ENCODE results near the gene PALLD. TPM values are rescaled to one million over a fixed set of nuclear protein-coding genes. Genes with fewer than 3 reads are reported as not detected.

Gene PALLD
- total RNA-seq, 1 experiment from 2014 or later: 23.7 TPM

DNA sequence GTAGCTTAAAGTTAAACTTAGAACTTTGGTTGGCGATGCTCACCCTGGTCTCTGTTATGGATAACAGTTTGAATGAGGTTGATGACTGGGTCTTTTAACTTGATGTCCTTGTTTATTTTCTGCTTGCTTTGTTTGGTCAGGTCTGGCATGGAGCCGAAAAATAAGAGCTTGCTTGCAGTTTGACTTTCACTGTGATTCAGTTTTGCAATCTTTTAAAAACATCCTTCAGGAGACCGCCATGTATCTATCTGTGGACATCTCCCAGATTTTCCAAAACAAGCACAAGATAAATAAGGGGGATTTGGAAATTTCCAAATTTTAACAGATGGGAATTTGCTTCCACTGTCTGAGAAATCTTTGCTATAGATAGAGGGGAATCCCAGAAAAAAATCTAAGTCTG lies 246.7 kb downstream of the PALLD start:
- Mint-ChIP-seq H3K27ac (no peak overlapping the region), H3K27me3 (ENCODE audit: low read depth) (peaks cover 4% of the 10 kb centered on the region), H3K36me3 (no peaks in the 10 kb centered on the region), H3K4me3 (no peak overlapping the region), H3K4me1 (0 out of 2 replicates have a peak, but pooled peaks cover 4% of the 10 kb centered on the region), H3K9me3 (peaks cover under 1% of the 10 kb centered on the region; the same call in 1 of the 2 replicates)
- CTCF ChIA-PET: no interaction called here
- POLR2A ChIA-PET: no interaction called here
- ATAC-seq (no peak), DNase-seq (ENCODE audit: low spot score) (no peak)
- TF ChIP-seq, protein P1, sequence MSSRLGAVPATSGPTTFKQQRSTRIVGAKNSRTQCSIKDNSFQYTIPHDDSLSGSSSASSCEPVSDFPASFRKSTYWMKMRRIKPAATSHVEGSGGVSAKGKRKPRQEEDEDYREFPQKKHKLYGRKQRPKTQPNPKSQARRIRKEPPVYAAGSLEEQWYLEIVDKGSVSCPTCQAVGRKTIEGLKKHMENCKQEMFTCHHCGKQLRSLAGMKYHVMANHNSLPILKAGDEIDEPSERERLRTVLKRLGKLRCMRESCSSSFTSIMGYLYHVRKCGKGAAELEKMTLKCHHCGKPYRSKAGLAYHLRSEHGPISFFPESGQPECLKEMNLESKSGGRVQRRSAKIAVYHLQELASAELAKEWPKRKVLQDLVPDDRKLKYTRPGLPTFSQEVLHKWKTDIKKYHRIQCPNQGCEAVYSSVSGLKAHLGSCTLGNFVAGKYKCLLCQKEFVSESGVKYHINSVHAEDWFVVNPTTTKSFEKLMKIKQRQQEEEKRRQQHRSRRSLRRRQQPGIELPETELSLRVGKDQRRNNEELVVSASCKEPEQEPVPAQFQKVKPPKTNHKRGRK (CRISPR knock-in tag; IDR thresholded peaks at IDR 0.05; ENCODE audit: borderline replicate concordance): no peak
- TF ChIP-seq PREB (CRISPR knock-in tag; IDR thresholded peaks at IDR 0.05; ENCODE audit: borderline replicate concordance): no peak

DNA sequence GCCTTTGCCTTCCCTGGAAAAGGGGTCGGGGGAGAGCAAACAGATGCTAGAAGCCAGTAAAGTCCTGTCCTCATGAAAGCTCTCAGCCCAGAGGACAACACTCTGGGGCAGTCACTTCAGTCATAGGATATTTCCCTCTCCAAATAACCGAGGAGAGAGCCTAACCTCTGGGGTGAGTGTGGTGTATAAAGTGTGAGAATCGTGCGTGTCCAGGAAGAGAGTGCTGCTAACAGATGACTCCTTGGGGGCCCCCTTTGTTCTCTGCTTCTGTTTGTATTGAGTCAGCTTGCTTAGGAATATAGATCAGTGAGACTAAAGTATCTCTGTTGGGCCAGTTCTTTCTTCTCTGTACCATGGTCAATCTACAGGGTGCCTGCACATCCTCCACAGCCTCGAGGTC lies 247.2 kb downstream of the PALLD start:
- no peak for DNase-seq (ENCODE audit: low spot score)
- no peak overlapping the region for H3K27ac Mint-ChIP-seq
- no peak overlapping the region for H3K4me3 Mint-ChIP-seq
- H3K36me3 Mint-ChIP-seq: no peaks in the 10 kb centered on the region
- peaks cover 4% of the 10 kb centered on the region for H3K27me3 Mint-ChIP-seq (ENCODE audit: low read depth)
- peaks cover 5% of the 10 kb centered on the region for H3K9me3 Mint-ChIP-seq
- POLR2A ChIA-PET: interaction anchor here (0.5 kb wide), 1 partner anchor 33 kb away, joined by 3 read pairs; no protein-coding TSS in a partner anchor
- 0 out of 2 replicates have a peak, but pooled peaks cover 4% of the 10 kb centered on the region for H3K4me1 Mint-ChIP-seq
- CTCF ChIA-PET: no interaction called here
- no peak for ATAC-seq
- TF ChIP-seq ZNF219 (CRISPR knock-in tag; IDR thresholded peaks at IDR 0.05; ENCODE audit: borderline replicate concordance) (no peak), ZSCAN18 (CRISPR knock-in tag; IDR thresholded peaks at IDR 0.05) (no peak), GABPB1 (CRISPR knock-in tag; IDR thresholded peaks at IDR 0.05) (no peak), ZNF416 (CRISPR knock-in tag; IDR thresholded peaks at IDR 0.05) (no peak), ZNF317 (CRISPR knock-in tag; IDR thresholded peaks at IDR 0.05; ENCODE audit: borderline replicate concordance, low read depth) (no peak), AR (CRISPR knock-in tag; IDR thresholded peaks at IDR 0.05) (no peak), RORB (CRISPR knock-in tag; IDR thresholded peaks at IDR 0.05) (no peak), ZNF232 (CRISPR knock-in tag; IDR thresholded peaks at IDR 0.05) (no peak), STAT6 (CRISPR knock-in tag; conservative IDR thresholded peaks at IDR 0.05; ENCODE audit: low read depth) (no peak)
- TF ChIP-seq, protein P2, sequence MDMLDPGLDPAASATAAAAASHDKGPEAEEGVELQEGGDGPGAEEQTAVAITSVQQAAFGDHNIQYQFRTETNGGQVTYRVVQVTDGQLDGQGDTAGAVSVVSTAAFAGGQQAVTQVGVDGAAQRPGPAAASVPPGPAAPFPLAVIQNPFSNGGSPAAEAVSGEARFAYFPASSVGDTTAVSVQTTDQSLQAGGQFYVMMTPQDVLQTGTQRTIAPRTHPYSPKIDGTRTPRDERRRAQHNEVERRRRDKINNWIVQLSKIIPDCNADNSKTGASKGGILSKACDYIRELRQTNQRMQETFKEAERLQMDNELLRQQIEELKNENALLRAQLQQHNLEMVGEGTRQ (CRISPR knock-in tag; IDR thresholded peaks at IDR 0.05): no peak
- TF ChIP-seq, protein P3, sequence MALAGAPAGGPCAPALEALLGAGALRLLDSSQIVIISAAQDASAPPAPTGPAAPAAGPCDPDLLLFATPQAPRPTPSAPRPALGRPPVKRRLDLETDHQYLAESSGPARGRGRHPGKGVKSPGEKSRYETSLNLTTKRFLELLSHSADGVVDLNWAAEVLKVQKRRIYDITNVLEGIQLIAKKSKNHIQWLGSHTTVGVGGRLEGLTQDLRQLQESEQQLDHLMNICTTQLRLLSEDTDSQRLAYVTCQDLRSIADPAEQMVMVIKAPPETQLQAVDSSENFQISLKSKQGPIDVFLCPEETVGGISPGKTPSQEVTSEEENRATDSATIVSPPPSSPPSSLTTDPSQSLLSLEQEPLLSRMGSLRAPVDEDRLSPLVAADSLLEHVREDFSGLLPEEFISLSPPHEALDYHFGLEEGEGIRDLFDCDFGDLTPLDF (CRISPR knock-in tag; IDR thresholded peaks at IDR 0.05): no peak
- TF ChIP-seq, protein P4, sequence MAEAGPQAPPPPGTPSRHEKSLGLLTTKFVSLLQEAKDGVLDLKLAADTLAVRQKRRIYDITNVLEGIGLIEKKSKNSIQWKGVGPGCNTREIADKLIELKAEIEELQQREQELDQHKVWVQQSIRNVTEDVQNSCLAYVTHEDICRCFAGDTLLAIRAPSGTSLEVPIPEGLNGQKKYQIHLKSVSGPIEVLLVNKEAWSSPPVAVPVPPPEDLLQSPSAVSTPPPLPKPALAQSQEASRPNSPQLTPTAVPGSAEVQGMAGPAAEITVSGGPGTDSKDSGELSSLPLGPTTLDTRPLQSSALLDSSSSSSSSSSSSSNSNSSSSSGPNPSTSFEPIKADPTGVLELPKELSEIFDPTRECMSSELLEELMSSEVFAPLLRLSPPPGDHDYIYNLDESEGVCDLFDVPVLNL (CRISPR knock-in tag; IDR thresholded peaks at IDR 0.05; ENCODE audit: borderline replicate concordance, low read depth): no peak
- TF ChIP-seq, protein P5, sequence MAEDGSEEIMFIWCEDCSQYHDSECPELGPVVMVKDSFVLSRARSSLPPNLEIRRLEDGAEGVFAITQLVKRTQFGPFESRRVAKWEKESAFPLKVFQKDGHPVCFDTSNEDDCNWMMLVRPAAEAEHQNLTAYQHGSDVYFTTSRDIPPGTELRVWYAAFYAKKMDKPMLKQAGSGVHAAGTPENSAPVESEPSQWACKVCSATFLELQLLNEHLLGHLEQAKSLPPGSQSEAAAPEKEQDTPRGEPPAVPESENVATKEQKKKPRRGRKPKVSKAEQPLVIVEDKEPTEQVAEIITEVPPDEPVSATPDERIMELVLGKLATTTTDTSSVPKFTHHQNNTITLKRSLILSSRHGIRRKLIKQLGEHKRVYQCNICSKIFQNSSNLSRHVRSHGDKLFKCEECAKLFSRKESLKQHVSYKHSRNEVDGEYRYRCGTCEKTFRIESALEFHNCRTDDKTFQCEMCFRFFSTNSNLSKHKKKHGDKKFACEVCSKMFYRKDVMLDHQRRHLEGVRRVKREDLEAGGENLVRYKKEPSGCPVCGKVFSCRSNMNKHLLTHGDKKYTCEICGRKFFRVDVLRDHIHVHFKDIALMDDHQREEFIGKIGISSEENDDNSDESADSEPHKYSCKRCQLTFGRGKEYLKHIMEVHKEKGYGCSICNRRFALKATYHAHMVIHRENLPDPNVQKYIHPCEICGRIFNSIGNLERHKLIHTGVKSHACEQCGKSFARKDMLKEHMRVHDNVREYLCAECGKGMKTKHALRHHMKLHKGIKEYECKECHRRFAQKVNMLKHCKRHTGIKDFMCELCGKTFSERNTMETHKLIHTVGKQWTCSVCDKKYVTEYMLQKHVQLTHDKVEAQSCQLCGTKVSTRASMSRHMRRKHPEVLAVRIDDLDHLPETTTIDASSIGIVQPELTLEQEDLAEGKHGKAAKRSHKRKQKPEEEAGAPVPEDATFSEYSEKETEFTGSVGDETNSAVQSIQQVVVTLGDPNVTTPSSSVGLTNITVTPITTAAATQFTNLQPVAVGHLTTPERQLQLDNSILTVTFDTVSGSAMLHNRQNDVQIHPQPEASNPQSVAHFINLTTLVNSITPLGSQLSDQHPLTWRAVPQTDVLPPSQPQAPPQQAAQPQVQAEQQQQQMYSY (CRISPR knock-in tag; IDR thresholded peaks at IDR 0.05): no peak
- TF ChIP-seq, protein P6, sequence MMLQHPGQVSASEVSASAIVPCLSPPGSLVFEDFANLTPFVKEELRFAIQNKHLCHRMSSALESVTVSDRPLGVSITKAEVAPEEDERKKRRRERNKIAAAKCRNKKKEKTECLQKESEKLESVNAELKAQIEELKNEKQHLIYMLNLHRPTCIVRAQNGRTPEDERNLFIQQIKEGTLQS (CRISPR knock-in tag; conservative IDR thresholded peaks at IDR 0.05): no peak

Measured in WTC11 (cell line).